SU-DHL-6 (cell line): ENCODE measurements around the gene SAMD4B.

ENCODE experiments used
- EZH2phosphoT487 ChIP-seq: fragments of 200-600 bp; sonication (generic), shearing (Covaris generic); conservative IDR thresholded peaks from 2 replicates; pipeline ENCODE4 v1.6.1; 2018; ENCODE audit warnings: mild to moderate bottlenecking, antibody characterized with exemption, low read length, moderate library complexity, mixed read lengths
- TF ChIP-seq, protein P1 (sequence below): fragments of 200-600 bp; sonication (generic); IDR thresholded peaks from one replicate; pipeline ENCODE4 v1.5.1; 2017; ENCODE audit warnings: antibody characterized with exemption, mild to moderate bottlenecking, low read length, moderate library complexity; ENCODE audit not compliant: insufficient read depth, poor library complexity, severe bottlenecking

GRCh38 chr19:39303373-39304184, 38.6 kb upstream of the SAMD4B start:
- TF ChIP-seq, protein P1, sequence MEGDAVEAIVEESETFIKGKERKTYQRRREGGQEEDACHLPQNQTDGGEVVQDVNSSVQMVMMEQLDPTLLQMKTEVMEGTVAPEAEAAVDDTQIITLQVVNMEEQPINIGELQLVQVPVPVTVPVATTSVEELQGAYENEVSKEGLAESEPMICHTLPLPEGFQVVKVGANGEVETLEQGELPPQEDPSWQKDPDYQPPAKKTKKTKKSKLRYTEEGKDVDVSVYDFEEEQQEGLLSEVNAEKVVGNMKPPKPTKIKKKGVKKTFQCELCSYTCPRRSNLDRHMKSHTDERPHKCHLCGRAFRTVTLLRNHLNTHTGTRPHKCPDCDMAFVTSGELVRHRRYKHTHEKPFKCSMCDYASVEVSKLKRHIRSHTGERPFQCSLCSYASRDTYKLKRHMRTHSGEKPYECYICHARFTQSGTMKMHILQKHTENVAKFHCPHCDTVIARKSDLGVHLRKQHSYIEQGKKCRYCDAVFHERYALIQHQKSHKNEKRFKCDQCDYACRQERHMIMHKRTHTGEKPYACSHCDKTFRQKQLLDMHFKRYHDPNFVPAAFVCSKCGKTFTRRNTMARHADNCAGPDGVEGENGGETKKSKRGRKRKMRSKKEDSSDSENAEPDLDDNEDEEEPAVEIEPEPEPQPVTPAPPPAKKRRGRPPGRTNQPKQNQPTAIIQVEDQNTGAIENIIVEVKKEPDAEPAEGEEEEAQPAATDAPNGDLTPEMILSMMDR, result no peak
- no peak for TF ChIP-seq EZH2phosphoT487
